ENCODE data around the gene FOXP1. TPM values are rescaled to one million over a fixed set of nuclear protein-coding genes. Genes with fewer than 3 reads are reported as not detected.

Gene FOXP1
- total RNA-seq, 1 donor from 2014 or later: 128 TPM

GRCh38 chr3:71551311-71551919 lies 32.1 kb downstream of the FOXP1 start:
- Histone ChIP-seq H3K27ac (no peak overlapping the region), H3K36me3 (no peaks in the 10 kb centered on the region), H3K4me1 (no peaks in the 10 kb centered on the region), H3K9me3 (no peaks in the 10 kb centered on the region), H3K27me3 (no peaks in the 10 kb centered on the region), H3K4me3 (no peak overlapping the region)
- no peak for DNase-seq (ENCODE audit: extremely low spot score in 2 of 2)
- no peak for TF ChIP-seq CTCF (IDR thresholded peaks at IDR 0.05)
- no peak for TF ChIP-seq POLR2A (IDR thresholded peaks at IDR 0.05)
- no peak for TF ChIP-seq POLR2AphosphoS5 (IDR thresholded peaks at IDR 0.05; ENCODE audit: insufficient read depth in 1 of 2, low read depth in 1 of 2)
- intact Hi-C loops (cut with DNase I): no loop called here

DNA sequence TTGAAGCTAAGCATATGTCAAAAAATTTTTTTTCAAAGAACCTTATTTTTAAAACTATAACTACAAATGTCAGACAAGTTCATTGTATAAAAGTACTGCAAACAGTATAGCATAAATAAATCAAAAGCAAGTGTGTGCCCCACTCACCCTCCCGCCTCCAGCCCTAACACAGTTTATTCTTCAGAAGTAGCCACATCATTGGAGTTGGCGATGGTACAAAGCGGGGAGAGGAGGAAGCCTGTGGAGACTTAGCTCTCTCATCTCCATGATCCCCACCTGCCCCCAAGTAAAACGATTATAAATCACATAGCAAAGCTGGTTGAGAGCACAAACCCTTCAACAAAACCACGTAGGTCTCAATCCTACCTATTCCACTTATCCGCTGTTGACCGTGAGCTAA lies 33.6 kb downstream of the FOXP1 start:
- intact Hi-C loops (cut with DNase I): no loop called here
- no peaks in the 10 kb centered on the region for H3K4me1 ChIP-seq
- no peaks in the 10 kb centered on the region for H3K9me3 ChIP-seq
- no peak for TF ChIP-seq CTCF (IDR thresholded peaks at IDR 0.05)
- TF ChIP-seq POLR2AphosphoS5 (IDR thresholded peaks at IDR 0.05; ENCODE audit: insufficient read depth in 1 of 2, low read depth in 1 of 2): no peak
- TF ChIP-seq POLR2A (IDR thresholded peaks at IDR 0.05): no peak
- no peak for DNase-seq (ENCODE audit: extremely low spot score in 2 of 2)
- no peaks in the 10 kb centered on the region for H3K27me3 ChIP-seq
- H3K27ac ChIP-seq: no peak overlapping the region
- no peaks in the 10 kb centered on the region for H3K36me3 ChIP-seq
- no peak overlapping the region for H3K4me3 ChIP-seq

GRCh38 chr3:71548705-71549384 lies 34.7 kb downstream of the FOXP1 start:
- Histone ChIP-seq H3K4me1 (no peaks in the 10 kb centered on the region), H3K9me3 (no peaks in the 10 kb centered on the region), H3K27ac (no peak overlapping the region), H3K4me3 (no peak overlapping the region), H3K36me3 (no peaks in the 10 kb centered on the region), H3K27me3 (no peaks in the 10 kb centered on the region)
- intact Hi-C loops (cut with DNase I): no loop called here
- TF ChIP-seq CTCF (IDR thresholded peaks at IDR 0.05) (no peak), POLR2A (IDR thresholded peaks at IDR 0.05) (no peak), POLR2AphosphoS5 (IDR thresholded peaks at IDR 0.05; ENCODE audit: insufficient read depth in 1 of 2, low read depth in 1 of 2) (no peak)
- DNase-seq (ENCODE audit: extremely low spot score in 2 of 2): no peak

DNA sequence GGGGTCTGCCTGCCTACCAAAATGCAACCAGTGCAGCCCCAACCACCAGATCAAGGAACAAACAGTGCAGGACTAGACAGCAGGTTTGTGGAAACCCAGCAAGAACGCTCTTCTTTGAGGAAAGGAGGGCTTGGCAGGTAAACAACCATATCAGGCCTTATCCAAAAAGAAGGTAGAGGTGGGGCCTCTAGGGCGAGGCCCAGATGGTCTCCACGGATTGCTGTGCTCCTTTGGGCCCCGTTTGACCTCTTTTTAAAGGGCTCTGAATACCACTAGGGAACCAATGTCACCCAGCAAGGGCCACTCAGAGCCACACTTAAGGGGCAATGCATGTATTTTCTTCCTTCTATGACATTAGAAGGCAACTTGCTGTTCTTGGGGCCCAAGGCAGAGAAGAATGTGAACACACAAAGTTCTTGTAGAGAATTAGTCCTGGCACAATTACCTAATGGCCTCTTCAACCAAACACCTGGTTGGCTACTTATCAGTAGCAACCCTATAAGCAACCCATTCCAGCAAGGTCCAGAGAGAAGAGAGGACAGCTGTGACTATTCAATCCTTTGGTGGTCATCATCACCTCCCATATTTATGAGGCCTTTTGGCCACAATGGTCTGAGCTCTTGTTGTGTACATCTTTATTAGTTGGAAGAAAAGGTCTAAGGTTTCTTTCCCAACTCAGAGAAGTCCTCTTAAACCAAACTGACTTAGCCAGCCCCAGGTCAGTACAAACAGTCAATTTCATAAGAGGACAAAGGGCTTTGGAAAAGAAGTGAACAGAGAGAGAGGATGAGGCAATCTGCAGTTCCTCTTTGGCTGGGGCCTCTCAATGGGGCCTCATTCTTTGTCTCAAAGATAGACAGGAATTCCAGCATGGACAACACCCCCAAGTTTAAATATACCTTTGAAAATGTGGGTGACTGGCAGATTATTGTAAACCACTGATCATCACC lies 36.0 kb downstream of the FOXP1 start:
- H3K27ac ChIP-seq: no peak overlapping the region
- intact Hi-C loops (cut with DNase I): no loop called here

More for the DNA sequence above, 36.0 kb downstream of the FOXP1 start:
- no peak for TF ChIP-seq CTCF (IDR thresholded peaks at IDR 0.05)
- no peak for TF ChIP-seq POLR2A (IDR thresholded peaks at IDR 0.05)
- no peak for TF ChIP-seq POLR2AphosphoS5 (IDR thresholded peaks at IDR 0.05; ENCODE audit: insufficient read depth in 1 of 2, low read depth in 1 of 2)
- no peaks in the 10 kb centered on the region for H3K27me3 ChIP-seq
- H3K9me3 ChIP-seq: no peaks in the 10 kb centered on the region
- H3K4me1 ChIP-seq: peaks cover 11% of the 10 kb centered on the region
- H3K36me3 ChIP-seq: no peaks in the 10 kb centered on the region
- no peak overlapping the region for H3K4me3 ChIP-seq
- DNase-seq (ENCODE audit: extremely low spot score in 2 of 2): no peak
